HG02852 (cell line): ENCODE measurements around the gene APPBP2.

Experiments used
- ATAC-seq: cut with Tn5 transposase; IDR thresholded peaks from one replicate; pipeline ENCODE4 v1.9.1; 2021; ENCODE audit warnings: mild to moderate bottlenecking, moderate library complexity; ENCODE audit not compliant: unreplicated experiment

The APPBP2 gene

DNA sequence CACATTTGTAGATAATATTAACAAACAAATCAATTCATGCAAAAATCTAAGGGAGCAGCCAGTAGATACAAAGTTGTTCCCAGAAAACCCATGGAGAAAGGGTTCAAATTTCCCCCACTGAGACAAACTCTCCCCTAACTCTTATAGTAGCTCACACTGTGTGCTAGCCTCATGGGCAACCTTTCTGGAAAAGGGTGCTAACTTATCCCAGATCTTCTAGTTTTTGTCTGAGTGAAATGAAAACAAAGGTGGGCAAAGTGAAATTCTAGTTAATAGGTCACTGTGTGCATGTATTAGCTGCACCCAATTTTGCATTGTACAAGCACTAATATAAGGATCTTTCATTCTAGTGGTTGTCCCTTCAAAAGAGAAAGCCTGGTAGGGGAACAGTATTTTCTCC lies 124.2 kb downstream of the APPBP2 start:
- no peak for ATAC-seq

DNA sequence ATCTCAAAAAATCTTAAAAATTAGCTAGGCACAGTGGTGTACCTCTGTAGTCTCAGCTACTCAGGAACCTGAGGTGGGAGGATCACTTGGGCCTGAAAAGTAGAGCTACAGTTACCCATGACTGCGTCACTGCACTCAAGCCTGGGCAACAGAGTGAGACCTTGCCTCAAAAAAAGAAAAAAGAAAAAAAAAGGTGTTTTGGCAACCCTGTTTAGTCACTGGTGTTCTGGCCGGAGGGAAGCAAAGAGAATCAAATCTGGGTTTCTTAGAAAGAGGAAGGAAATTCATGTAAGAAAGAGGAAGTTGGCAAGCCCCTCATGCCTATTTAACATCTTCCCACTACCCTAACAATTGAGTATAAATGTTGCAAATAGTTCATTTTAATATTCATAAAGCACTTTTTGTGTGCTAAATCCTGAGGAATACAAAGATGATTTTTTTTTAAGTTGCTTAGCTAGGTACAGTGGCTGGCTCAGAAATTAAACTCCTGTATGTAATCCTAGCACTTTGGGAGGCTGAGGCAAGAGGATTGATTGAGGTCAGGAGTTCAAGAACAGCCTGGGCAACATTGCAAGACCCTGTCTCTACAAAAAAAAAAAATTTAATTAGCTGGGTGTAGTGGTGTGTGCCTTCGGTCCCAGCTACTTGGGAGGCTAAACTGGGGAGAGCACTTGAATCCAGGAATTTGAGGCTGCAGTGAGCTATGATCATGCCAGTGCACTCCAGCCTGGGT lies 127.6 kb downstream of the APPBP2 start:
- ATAC-seq, result no peak

DNA sequence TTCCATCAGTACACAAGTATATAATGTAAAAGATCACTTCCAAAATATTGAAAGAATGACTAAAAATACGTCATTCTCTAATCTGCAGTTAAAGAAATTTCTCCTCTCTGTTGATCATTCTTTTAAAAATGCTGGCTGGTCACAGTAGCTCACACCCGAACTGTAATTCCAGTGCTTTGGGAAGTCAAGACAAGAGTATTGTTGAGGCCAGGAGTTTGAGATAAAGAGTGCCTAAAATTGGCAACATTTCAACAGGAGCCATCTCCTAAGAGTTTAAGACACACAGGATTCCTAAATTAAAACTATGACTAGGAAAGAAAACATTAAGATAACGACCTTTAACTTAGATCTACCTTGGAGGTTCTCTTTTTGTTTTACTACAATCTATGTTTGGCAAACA lies 129.6 kb downstream of the APPBP2 start:
- no peak for ATAC-seq

DNA sequence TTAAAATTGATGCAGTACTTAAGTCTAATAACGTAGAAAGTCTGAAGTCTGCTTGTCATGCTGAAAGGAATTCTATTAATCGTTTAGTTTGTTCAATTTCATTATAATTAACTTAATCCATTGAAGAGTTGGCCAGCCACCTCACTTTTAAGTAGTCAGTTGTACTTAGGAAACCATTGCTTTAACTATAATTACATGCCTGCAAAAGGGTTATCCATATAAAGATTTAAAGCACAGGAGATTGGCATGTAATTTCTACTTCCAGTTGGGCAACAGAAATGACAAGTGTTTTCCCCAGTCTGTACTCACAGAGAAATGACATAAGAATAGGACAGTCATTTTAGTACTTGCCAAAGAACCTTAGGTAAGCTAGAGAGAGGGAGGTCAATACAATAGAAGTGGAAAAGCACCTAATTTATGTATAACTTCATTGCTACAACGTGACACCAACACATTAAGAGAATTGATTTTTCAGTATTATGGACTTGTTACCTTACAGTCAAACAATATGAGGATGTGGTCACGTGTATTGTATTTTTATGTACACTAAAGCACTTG lies 130.5 kb downstream of the APPBP2 start:
- no peak for ATAC-seq

- ATAC-seq, result no peak
Measured at GRCh38 chr17:60393840-60394723, 132.0 kb downstream of the APPBP2 start.
